Coronary artery (tissue), 2 donors: ENCODE results near the gene CDK16.
A peak's percentile ranks its signal among the peaks of the same experiment; 100 is the strongest.

ENCODE experiments used
- DNase-seq: peaks from one replicate; pipeline ENCODE4 v3.0.0-alpha.2; 2017; ENCODE audit warnings: low spot score
- H3K27ac ChIP-seq, 2 donors: fragments of 200-600 bp; sonication (generic); one replicate each; pipeline ENCODE4 v1.5.1; 2016 to 2019
- H3K4me3 ChIP-seq: fragments of 200-600 bp; sonication (generic); 2 replicates; pipeline ENCODE4 v1.5.1; 2016; ENCODE audit warnings: mild to moderate bottlenecking, moderate library complexity
- TF ChIP-seq, protein P1 (sequence below): fragments of 200-600 bp; sonication (generic); IDR thresholded peaks from one replicate; pipeline ENCODE4 v1.5.1; 2019; ENCODE audit warnings: antibody characterized with exemption

The CDK16 gene

DNA sequence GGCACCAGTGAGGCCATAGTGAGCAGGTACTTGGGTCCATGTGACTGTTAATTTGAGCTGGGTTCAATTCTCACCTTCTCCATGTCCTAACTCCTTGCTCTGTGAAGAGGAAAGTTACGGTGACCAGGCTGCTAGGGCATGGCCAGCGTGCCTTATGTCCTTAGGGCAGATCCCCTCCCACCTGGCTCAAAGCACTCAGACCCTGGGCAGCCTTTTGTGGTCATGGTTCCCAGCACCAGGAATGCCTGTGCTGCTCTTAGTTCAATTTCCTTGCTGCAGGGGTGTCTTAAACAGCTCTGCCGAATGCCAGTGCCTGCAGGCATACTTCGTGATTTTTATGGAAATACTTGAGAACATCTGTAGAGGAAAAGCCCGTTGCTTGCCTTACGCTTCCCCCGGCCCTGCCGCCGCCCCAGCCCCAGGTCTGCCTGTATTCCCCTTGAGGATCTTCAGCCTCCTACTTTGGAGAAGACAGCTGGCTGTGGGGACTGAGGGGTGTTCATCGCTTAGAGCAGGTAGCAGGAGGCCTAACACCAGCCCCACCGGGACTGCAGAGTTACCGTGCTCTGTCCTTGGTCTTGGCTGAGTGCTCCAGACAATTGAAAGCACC, 3.1 kb upstream of the CDK16 start:
- H3K4me3 ChIP-seq: no peak overlapping the region
- no peak overlapping the region for H3K27ac ChIP-seq
- TF ChIP-seq, protein P1, sequence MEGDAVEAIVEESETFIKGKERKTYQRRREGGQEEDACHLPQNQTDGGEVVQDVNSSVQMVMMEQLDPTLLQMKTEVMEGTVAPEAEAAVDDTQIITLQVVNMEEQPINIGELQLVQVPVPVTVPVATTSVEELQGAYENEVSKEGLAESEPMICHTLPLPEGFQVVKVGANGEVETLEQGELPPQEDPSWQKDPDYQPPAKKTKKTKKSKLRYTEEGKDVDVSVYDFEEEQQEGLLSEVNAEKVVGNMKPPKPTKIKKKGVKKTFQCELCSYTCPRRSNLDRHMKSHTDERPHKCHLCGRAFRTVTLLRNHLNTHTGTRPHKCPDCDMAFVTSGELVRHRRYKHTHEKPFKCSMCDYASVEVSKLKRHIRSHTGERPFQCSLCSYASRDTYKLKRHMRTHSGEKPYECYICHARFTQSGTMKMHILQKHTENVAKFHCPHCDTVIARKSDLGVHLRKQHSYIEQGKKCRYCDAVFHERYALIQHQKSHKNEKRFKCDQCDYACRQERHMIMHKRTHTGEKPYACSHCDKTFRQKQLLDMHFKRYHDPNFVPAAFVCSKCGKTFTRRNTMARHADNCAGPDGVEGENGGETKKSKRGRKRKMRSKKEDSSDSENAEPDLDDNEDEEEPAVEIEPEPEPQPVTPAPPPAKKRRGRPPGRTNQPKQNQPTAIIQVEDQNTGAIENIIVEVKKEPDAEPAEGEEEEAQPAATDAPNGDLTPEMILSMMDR: no peak
- no peak for DNase-seq

DNA sequence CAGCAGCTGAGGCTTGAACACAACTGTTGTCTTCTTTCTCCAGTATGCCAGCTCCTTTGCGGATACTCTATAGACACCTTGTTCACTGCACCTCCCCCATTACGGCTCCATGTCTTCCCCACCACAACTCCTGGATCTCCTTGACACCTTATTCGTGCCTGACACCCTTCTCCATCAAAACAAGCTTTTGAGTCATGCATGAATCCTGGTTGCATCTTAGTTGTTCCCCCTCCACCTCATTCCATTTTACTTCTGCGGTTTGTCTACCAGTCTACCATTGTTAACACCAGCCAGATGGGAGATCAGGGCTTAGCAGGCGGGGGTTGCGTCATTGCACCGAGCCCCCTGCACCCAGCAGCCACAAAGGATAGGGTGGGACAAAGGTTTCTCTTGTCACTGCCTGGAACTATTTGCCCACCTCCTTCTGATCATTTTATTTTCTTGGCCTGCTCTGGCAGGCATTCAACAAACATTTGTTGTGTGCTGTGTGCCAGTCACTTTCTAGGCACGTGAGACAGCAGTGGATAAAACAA, 2.0 kb upstream of the CDK16 start:
- Histone ChIP-seq H3K27ac (peak overlapping the region; percentile 76 to 81), H3K4me3 (no peak overlapping the region)
- no peak for DNase-seq
- TF ChIP-seq, protein P1: no peak

DNA sequence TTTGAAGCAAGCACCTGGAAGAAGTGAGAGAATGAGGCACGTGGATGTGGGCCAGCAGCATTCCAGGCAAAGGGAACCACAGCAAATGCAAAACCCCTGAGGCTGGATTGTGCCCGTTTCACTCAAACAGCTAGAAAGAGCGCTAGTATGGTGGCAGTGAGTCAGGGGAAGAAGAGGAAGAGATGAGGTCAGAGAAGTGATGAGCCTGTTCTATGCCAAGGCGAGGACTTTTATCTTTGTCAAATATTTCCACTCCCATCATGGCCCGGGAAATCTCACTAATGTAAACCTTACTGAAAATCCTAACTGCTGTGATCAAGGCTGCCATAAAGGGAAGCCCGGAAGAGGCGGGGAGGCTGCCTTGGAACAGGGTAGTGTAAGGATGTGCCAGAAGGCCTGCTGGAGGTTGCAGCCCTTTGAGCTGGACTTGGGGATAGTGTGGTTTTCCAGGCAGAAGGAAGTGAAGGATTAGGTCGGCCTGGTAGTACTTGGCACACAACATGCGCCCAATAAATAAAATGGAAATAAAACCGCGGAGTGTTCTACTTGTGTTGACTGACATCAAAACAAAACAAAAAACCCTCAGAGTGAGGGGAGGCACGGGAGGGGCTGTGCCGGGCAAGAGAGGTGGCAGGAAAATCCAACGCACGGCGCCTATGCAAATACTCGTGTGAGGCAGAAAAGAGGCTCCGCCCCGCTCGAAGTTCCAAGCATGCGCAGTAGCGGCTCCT, 1.2 kb upstream of the CDK16 start:
- Histone ChIP-seq H3K4me3 (peak overlapping the region; percentile 78), H3K27ac (peak overlapping the region; percentile 76 to 81)
- no peak for DNase-seq
- TF ChIP-seq, protein P1: no peak

DNA sequence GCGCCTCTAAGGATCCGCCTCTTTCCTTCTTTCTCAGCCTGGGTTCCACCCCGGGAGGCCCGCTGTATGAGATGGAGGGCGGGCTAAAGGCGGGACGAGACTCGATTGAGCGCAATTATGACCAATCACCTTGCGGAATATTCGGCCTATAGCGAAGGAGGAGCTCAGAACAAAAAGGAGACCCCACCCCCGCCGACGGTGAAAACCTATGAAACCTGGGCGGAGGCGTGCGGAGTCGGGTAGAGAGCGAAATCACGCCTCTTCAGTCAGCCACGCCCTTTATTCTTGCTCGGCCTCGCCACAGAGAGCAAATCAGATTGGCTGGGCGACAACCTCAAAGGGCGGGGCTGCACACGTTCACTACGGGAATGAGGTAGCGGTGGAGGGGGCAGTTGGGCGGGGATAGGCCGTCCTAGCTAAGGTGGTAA, 615 bp upstream of the CDK16 start:
- peak; percentile 99 for DNase-seq
- TF ChIP-seq, protein P1: no peak
- peak overlapping the region; percentile 93 to 94 for H3K27ac ChIP-seq
- peak overlapping the region; percentile 78 for H3K4me3 ChIP-seq

GRCh38 chrX:47218920-47219815, 687 bp downstream of the CDK16 start:
- H3K4me3 ChIP-seq: peak overlapping the region; percentile 78
- TF ChIP-seq, protein P1: no peak
- no peak for DNase-seq
- peak overlapping the region; percentile 93 to 94 for H3K27ac ChIP-seq

GRCh38 chrX:47221756-47222155, 3.3 kb downstream of the CDK16 start:
- Histone ChIP-seq H3K27ac (no peak overlapping the region), H3K4me3 (no peak overlapping the region)
- TF ChIP-seq, protein P1: no peak
- DNase-seq: no peak
